GM18498 (cell line): Measurements from ENCODE around the gene FSTL1.

Experiments
- ATAC-seq: cut with Tn5 transposase; IDR thresholded peaks from one replicate; pipeline ENCODE4 v1.9.1; 2021; ENCODE audit warnings: mild to moderate bottlenecking, moderate library complexity; ENCODE audit not compliant: unreplicated experiment

The FSTL1 gene

GRCh38 chr3:120364101-120364500 is 86.7 kb downstream of the FSTL1 start:
- no peak for ATAC-seq

DNA sequence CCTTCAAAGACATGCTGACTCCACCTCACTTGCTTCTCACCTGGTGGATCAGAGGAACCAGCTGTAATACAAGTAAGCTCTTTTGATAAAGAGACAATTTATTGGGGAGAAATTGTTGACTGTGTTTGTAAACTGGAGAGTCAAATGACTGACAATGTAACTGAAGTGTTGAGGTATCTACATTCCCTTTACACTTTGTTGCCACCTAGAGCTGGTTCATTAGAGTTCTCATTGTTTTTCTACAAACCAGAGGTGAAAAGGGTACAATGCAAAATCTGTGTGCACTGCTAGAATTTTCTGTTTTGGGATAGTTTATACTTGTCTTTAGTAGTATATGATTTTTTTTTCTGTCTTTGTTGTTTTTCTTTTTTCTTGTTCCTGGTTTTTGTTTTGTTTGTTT is 93.0 kb downstream of the FSTL1 start:
- no peak for ATAC-seq

- ATAC-seq, result no peak
Measured at GRCh38 chr3:120355486-120355885, 95.3 kb downstream of the FSTL1 start.

- no peak for ATAC-seq
Measured at GRCh38 chr3:120353463-120353862, 97.3 kb downstream of the FSTL1 start.

DNA sequence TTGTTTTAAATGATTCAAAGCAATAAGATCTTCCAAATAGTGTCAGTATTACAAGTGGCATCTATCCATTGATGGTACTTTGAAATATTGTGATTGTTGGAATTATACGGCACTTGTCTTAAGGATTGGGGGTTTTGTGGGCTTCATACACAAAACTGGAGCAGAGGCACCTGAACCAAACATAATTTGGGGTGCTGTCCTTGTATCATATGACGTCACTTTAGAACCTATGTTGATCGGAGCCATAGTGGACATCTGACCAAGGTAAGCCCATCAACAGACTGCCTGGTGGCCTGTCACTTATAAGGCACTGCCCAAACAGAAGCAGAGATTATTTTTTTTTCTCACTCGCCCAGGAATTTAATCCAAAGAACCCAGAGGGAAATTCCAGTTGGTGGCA is 98.8 kb downstream of the FSTL1 start:
- ATAC-seq, result no peak

GRCh38 chr3:120350401-120350941 is 100.3 kb downstream of the FSTL1 start:
- ATAC-seq, result no peak

DNA sequence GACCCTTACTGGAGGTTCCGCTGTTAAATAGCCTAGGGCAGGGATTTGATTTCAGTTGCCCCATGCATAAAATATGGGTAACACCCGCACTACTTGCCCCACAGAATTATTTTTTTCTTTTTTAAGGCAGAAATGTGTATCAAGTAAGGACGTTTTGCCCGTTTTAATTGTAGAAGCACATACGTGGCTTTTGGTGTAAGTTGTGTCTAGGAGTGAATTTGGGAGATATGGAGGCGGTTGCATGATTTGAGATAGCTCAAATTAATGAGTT is 101.0 kb downstream of the FSTL1 start:
- ATAC-seq, result no peak

DNA sequence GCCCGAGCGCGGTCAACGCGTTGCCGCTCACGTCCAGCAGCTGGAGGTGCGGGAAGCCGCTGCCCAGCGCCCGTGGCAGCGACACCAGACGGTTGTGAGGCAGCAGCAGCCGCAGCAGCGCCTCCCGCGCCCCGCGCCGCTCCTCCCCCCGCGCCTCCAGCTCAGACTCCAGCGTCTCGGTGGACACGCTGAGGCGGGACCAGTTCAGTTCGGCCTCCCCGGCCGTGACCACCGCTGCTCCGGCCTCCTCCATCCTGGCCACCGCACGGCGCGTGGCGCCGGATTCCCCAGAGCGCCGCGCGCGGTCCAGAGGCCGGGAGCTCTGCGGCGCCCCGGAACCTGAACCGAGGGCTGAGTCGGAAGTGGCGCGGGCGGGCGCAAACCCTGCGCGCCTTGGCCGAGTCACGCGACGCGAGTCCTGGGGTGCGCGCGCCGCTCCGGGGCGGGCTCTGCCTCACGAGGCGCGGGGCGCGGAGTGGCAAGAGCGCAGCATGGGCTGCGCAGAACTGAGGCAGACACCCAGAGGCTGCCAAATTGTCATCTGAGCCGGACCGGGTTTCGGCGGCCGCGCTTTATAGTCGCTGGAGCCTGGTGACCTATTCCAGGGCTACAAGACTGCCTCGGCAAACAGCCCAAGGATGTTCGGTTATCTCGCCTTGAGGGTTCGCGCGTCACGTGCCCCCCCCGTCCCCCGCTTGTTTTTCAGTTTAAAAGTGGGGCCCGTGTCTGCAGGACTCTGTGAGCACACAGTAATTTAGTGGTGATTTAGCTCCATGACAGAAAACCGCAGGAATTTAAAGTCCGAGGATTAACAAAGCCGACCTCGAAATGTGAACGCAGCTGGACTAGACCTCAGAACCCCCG is 101.6 kb downstream of the FSTL1 start, which contains the start of gene LRRC58:
TSS of gene LRRC58 (minus strand) at position 364 of the 864 bp plus-strand sequence. CDS start at position 253, 111 bp downstream.
- ATAC-seq, result peak; percentile 91

GRCh38 chr3:120348065-120348990 is 102.5 kb downstream of the FSTL1 start:
- peak; percentile 57 for ATAC-seq

DNA sequence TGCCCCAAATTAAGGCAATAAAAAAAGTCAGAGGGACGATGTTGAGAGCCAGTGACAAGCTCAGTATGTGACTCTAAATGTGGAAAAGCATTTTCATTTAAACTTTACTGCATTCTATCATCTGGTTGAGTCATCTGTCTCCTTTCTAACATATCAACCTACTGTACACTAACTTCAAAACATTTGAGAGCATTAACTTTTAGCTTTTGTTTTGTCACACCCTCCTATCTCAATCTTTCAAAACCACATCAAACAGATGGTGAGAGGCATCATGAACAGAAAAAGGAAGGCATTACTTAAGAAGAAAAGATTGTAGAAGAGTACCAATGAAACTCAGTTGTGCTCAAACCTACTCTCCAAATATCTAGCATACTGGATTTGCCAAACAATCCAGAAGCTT is 106.4 kb downstream of the FSTL1 start:
- no peak for ATAC-seq
